IMR-90 (cell line): ENCODE measurements around the gene COL6A5. TPM values are rescaled to one million over a fixed set of nuclear protein-coding genes. Genes with fewer than 3 reads are reported as not detected.

Source experiments
- ATAC-seq: fragments of 200-7000 bp; cut with Tn5 transposase; 2 replicates; pipeline ENCODE4 v1.9.1; 2020; ENCODE audit warnings: low read depth, mild to moderate bottlenecking, moderate library complexity
- BruUV-seq: library from RNA; stranded (reverse); fragments of 400-500 nt; replicated peaks from 2 replicates; lab custom pipeline; 2021; lab: Mats Ljungman, UMichigan
- CTCF ChIA-PET: fragments of 300-600 bp; formaldehyde crosslinking; extraction: SDS; loops from one replicate; lab custom pipeline; 2021; ENCODE audit warnings: antibody characterized with exemption; lab: Yijun Ruan, JAX
- POLR2A ChIA-PET: fragments of 300-600 bp; sonication (Branson Sonifier 250); formaldehyde crosslinking; loops from one replicate; lab custom pipeline; 2022; ENCODE audit warnings: antibody characterized with exemption; ENCODE audit not compliant: unreplicated experiment; lab: Charles Lee
- DNase-seq: peaks from one replicate; pipeline ENCODE4 v3.0.0; 2013
- H2AFZ ChIP-seq: replicated peaks from 2 replicates; pipeline ENCODE3; 2013; ENCODE audit warnings: low read length, mild to moderate bottlenecking; ENCODE audit not compliant: poor library complexity
- H2AK5ac ChIP-seq: 2 replicates; pipeline ENCODE4 v1.6.1; 2013; ENCODE audit warnings: low read depth, low read length, inconsistent platforms
- H2AK9ac ChIP-seq: replicated peaks from 2 replicates; pipeline ENCODE3; 2013; ENCODE audit warnings: mild to moderate bottlenecking, low read depth, low read length, moderate library complexity; ENCODE audit not compliant: poor library complexity
- H2BK120ac ChIP-seq: 2 replicates; pipeline ENCODE4 v1.6.1; 2013; ENCODE audit warnings: low read depth, low read length, inconsistent platforms
- H2BK15ac ChIP-seq: 3 replicates; pipeline ENCODE4 v1.6.1; 2013; ENCODE audit warnings: low read depth, low read length, inconsistent platforms
- H2BK20ac ChIP-seq: 2 replicates; pipeline ENCODE4 v1.6.1; 2013; ENCODE audit warnings: low read depth, mild to moderate bottlenecking, inconsistent platforms, low read length, moderate library complexity
- H2BK5ac ChIP-seq: 2 replicates; pipeline ENCODE4 v1.6.1; 2013; ENCODE audit warnings: mild to moderate bottlenecking, low read depth, low read length, inconsistent platforms; ENCODE audit not compliant: poor library complexity, severe bottlenecking
- H3K14ac ChIP-seq: replicated peaks from 2 replicates; pipeline ENCODE4 v1.6.1; 2013; ENCODE audit warnings: low read depth, low read length, inconsistent platforms
- H3K18ac ChIP-seq: 2 replicates; pipeline ENCODE4 v1.6.1; 2013; ENCODE audit warnings: low read depth, low read length, control low read depth
- H3K23ac ChIP-seq: 2 replicates; pipeline ENCODE4 v1.6.1; 2013; ENCODE audit warnings: low read depth, low read length, inconsistent platforms
- H3K27ac ChIP-seq: 2 replicates; pipeline ENCODE4 v1.5.1; 2013; ENCODE audit warnings: mild to moderate bottlenecking, control low read depth, low read length; ENCODE audit not compliant: insufficient read depth
- H3K27me3 ChIP-seq: 2 replicates; pipeline ENCODE4 v1.6.1; 2013; ENCODE audit warnings: low read length; ENCODE audit not compliant: control insufficient read depth, insufficient read depth
- H3K36me3 ChIP-seq: 2 replicates; pipeline ENCODE4 v1.6.1; 2013; ENCODE audit warnings: low read length, mixed read lengths; ENCODE audit not compliant: control insufficient read depth, insufficient read depth
- H3K4ac ChIP-seq: 2 replicates; pipeline ENCODE4 v1.6.1; 2013; ENCODE audit warnings: low read depth, low read length, inconsistent platforms
- H3K4me1 ChIP-seq: 2 replicates; pipeline ENCODE4 v1.6.1; 2013; ENCODE audit warnings: low read length, mixed read lengths; ENCODE audit not compliant: control insufficient read depth, insufficient read depth
- H3K4me2 ChIP-seq: 2 replicates; pipeline ENCODE4 v1.6.1; 2013; ENCODE audit warnings: low read depth, mild to moderate bottlenecking, control low read depth, low read length, moderate library complexity
- H3K4me3 ChIP-seq: 2 replicates; pipeline ENCODE4 v1.5.1; 2013; ENCODE audit warnings: low read depth, mild to moderate bottlenecking, control low read depth, low read length, moderate library complexity; ENCODE audit not compliant: insufficient read depth
- H3K56ac ChIP-seq: 2 replicates; pipeline ENCODE4 v1.6.1; 2013; ENCODE audit warnings: low read length, inconsistent platforms; ENCODE audit not compliant: insufficient read depth; ENCODE audit errors: extremely low read depth
- H3K79me1 ChIP-seq, 2 experiments: 2 replicates each; pipeline ENCODE4 v1.6.1; 2013; ENCODE audit warnings: low read length in 2 of 2, inconsistent platforms in 1 of 2, low read depth in 1 of 2
- H3K9ac ChIP-seq: 2 replicates; pipeline ENCODE4 v1.6.1; 2013; ENCODE audit warnings: low read depth, low read length, control low read depth
- H3K9me1 ChIP-seq: 2 replicates; pipeline ENCODE4 v1.6.1; 2013; ENCODE audit warnings: low read length, inconsistent platforms; ENCODE audit not compliant: insufficient read depth
- H3K9me3 ChIP-seq: 2 replicates; pipeline ENCODE4 v1.6.1; 2013; ENCODE audit warnings: low read length; ENCODE audit not compliant: control insufficient read depth, insufficient read depth
- H4K20me1 ChIP-seq: 2 replicates; pipeline ENCODE4 v1.6.1; 2013; ENCODE audit warnings: low read length, inconsistent platforms; ENCODE audit not compliant: insufficient read depth
- H4K5ac ChIP-seq: 2 replicates; pipeline ENCODE4 v1.6.1; 2013; ENCODE audit warnings: mild to moderate bottlenecking, low read depth, low read length, control low read depth
- H4K8ac ChIP-seq, 2 experiments: 2 replicates each; pipeline ENCODE4 v1.6.1; 2013; ENCODE audit warnings: low read depth in 2 of 2, low read length in 2 of 2, control low read depth in 1 of 2, inconsistent platforms in 1 of 2
- H4K91ac ChIP-seq: 2 replicates; pipeline ENCODE4 v1.6.1; 2013; ENCODE audit warnings: low read depth, low read length, inconsistent platforms; ENCODE audit not compliant: insufficient read depth
- CEBPB ChIP-seq: IDR thresholded peaks from 2 replicates; pipeline ENCODE4 v1.6.1; 2012; ENCODE audit warnings: low read depth, low read length, improper control_type of control experiment
- CHD1 ChIP-seq: IDR thresholded peaks from 2 replicates; pipeline ENCODE4 v1.6.1; 2012; ENCODE audit warnings: low read depth, low read length, improper control_type of control experiment
- CTCF ChIP-seq: conservative IDR thresholded peaks from 2 replicates; pipeline ENCODE4 v1.5.1; 2012; ENCODE audit warnings: mild to moderate bottlenecking, low read depth, low read length, improper control_type of control experiment
- ELK1 ChIP-seq: fragments of 150-350 bp; IDR thresholded peaks from 2 replicates; pipeline ENCODE4 v1.6.1; 2016; ENCODE audit warnings: low read depth, mild to moderate bottlenecking, low read length, moderate library complexity, borderline replicate concordance
- FOS ChIP-seq: fragments of 150-350 bp; IDR thresholded peaks from 2 replicates; pipeline ENCODE4 v1.6.1; 2016; ENCODE audit warnings: low read depth, low read length
- MAFK ChIP-seq: IDR thresholded peaks from 2 replicates; pipeline ENCODE4 v1.6.1; 2012; ENCODE audit warnings: low read depth, low read length, improper control_type of control experiment
- MAZ ChIP-seq: IDR thresholded peaks from 2 replicates; pipeline ENCODE4 v1.6.1; 2012; ENCODE audit warnings: low read depth, mild to moderate bottlenecking, low read length, improper control_type of control experiment, moderate library complexity, borderline replicate concordance
- MXI1 ChIP-seq: IDR thresholded peaks from 2 replicates; pipeline ENCODE4 v1.6.1; 2012; ENCODE audit warnings: low read depth, mild to moderate bottlenecking, low read length, moderate library complexity, borderline replicate concordance
- NFE2L2 ChIP-seq: fragments of 150-350 bp; IDR thresholded peaks from 2 replicates; pipeline ENCODE4 v1.6.1; 2016; ENCODE audit warnings: low read depth, mild to moderate bottlenecking, low read length
- POLR2A ChIP-seq: IDR thresholded peaks from 2 replicates; pipeline ENCODE4 v1.6.1; 2012; ENCODE audit warnings: mild to moderate bottlenecking, low read depth, low read length
- RAD21 ChIP-seq: IDR thresholded peaks from 2 replicates; pipeline ENCODE4 v1.6.1; 2012; ENCODE audit warnings: low read length, improper control_type of control experiment
- RCOR1 ChIP-seq: IDR thresholded peaks from 2 replicates; pipeline ENCODE4 v1.6.1; 2012; ENCODE audit warnings: mild to moderate bottlenecking, low read length, improper control_type of control experiment; ENCODE audit not compliant: insufficient replicate concordance
- RFX5 ChIP-seq: IDR thresholded peaks from 2 replicates; pipeline ENCODE4 v1.8.0; 2012; ENCODE audit warnings: low read depth, mild to moderate bottlenecking, low read length, moderate library complexity
- SMC3 ChIP-seq: fragments of 150-350 bp; IDR thresholded peaks from 2 replicates; pipeline ENCODE4 v1.6.1; 2016; ENCODE audit warnings: low read depth, mild to moderate bottlenecking, antibody characterized with exemption, low read length, moderate library complexity
- USF2 ChIP-seq: fragments of 150-350 bp; IDR thresholded peaks from 2 replicates; pipeline ENCODE4 v1.6.1; 2017; ENCODE audit warnings: mild to moderate bottlenecking, antibody characterized with exemption, low read length, low read depth
- WGBS, 2 experiments: methylation state at CpG; one replicate each; pipeline versions ENCODE4 v1.1.5 to v1.1.7; 2013; ENCODE audit warnings: missing lambda C conversion rate in 2 of 2; ENCODE audit not compliant: insufficient read length in 1 of 2; ENCODE audit errors: extremely low coverage in 2 of 2; 5-methylcytosine and 5-hydroxymethylcytosine counted together
- dilution Hi-C: fragments of 300-500 bp; cut with HindIII; formaldehyde crosslinking; loops from one replicate; pipeline ENCODE4 v1.14.3; 2018; ENCODE audit warnings: low sequenced_read_pairs; ENCODE audit not compliant: unreplicated experiment
- in situ Hi-C: fragments of 300-500 bp; cut with MboI; formaldehyde crosslinking; loops from 3 replicates; pipeline ENCODE4 v1.14.3; 2019; ENCODE audit warnings: low sequenced_read_pairs, inconsistent platforms, mixed read lengths
- intact Hi-C: fragments of 100-400 bp; cut with micrococcal nuclease; formaldehyde crosslinking; loops from 2 replicates; pipeline ENCODE4 v1.10.0; 2022
- polyA plus RNA-seq, 3 experiments: library from polyadenylated mRNA; depleted of rRNA; stranded (reverse); fragments of >200 nt; gene quantifications; 2 replicates each; pipeline ENCODE4 v1.2.3, GENCODE V29; 2012; ENCODE audit warnings: low replicate concordance in 1 of 3
- total RNA-seq: library from RNA; depleted of rRNA; stranded (reverse); fragments of >200 nt; gene quantifications from 2 replicates; pipeline ENCODE4 v1.2.3, GENCODE V29; 2012

Gene COL6A5
- total and polyA plus RNA-seq, 2 of the 4 experiments (the other 2 are of a cell fraction) = not detected

GRCh38 chr3:130504701-130505100 lies 159.2 kb downstream of the COL6A5 start:
- ChIA-PET POLR2A (no interaction called here), CTCF (no interaction called here)
- Histone ChIP-seq H4K5ac (no peak overlapping the region), H4K20me1 (no peaks in the 10 kb centered on the region), H3K14ac (no peak overlapping the region), H3K9me1 (no peaks in the 10 kb centered on the region), H3K18ac (no peak overlapping the region), H2AK5ac (no peak overlapping the region), H3K27ac (no peak overlapping the region), H4K8ac (no peak overlapping the region), H2BK15ac (no peak overlapping the region), H2AFZ (no peak overlapping the region), H2BK5ac (no peak overlapping the region), H2BK20ac (no peak overlapping the region), H3K4me3 (no peak overlapping the region), H3K56ac (no peak overlapping the region), H3K9ac (no peak overlapping the region), H2BK120ac (no peak overlapping the region), H3K36me3 (no peaks in the 10 kb centered on the region), H3K4ac (no peak overlapping the region), H3K23ac (no peak overlapping the region), H3K9me3 (no peaks in the 10 kb centered on the region), H3K27me3 (no peaks in the 10 kb centered on the region; the same call in 1 of the 2 replicates), H3K4me2 (no peak overlapping the region), H4K91ac (no peak overlapping the region), H2AK9ac (no peak overlapping the region), H3K79me1 (no peaks in the 10 kb centered on the region), H3K4me1 (no peaks in the 10 kb centered on the region)
- ATAC-seq (no peak), DNase-seq (no peak)
- dilution Hi-C loops = no loop called here
- no TSS peak for BruUV-seq
- intact Hi-C loops = no loop called here
- TF ChIP-seq CHD1 (no peak), NFE2L2 (no peak), CEBPB (no peak), RAD21 (no peak), ELK1 (no peak), MAFK (no peak), POLR2A (no peak), FOS (no peak), RFX5 (no peak), MAZ (no peak), SMC3 (no peak), CTCF (no peak), USF2 (no peak), RCOR1 (no peak), MXI1 (no peak)
- in situ Hi-C loops = no loop called here
- WGBS, 2 experiments = no CpG with 5 or more reads among the region's 2 CpGs
